Stimulated activated CD8-positive, alpha-beta memory T cell treated with anti-CD3 and anti-CD28 coated beads, Interleukin-4, amount 100 ng/mL, for 48 hours (primary cell): Measurements from ENCODE around the gene RASSF7.

ENCODE experiments used
- DNase-seq: peaks from one replicate; pipeline ENCODE4 v3.0.0-alpha.2; 2020

Gene RASSF7

GRCh38 chr11:553083-553987 is 7.4 kb upstream of the RASSF7 start:
- DNase-seq, result no peak

DNA sequence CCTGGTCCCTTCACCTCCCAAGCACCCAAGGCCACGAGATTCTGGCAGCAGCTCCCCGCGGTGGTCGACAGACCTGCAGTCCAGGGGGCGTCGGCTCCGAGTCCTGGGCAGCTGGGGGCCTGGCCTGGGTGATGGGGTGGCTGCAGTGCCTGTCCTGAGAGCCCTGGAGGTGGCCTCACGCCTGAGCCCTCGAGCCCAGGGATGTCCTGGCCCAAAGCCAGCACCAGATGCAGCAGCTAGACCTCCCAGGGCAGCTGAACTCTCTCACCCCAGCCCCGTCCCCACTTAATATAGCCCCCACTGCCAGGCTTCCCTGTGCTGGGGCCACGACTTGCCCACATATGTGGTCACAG is 6.8 kb upstream of the RASSF7 start:
- DNase-seq, result no peak

GRCh38 chr11:554428-555226 is 6.1 kb upstream of the RASSF7 start:
- peak; percentile 81 for DNase-seq

GRCh38 chr11:555227-555779 is 5.5 kb upstream of the RASSF7 start:
- DNase-seq, result no peak

DNA sequence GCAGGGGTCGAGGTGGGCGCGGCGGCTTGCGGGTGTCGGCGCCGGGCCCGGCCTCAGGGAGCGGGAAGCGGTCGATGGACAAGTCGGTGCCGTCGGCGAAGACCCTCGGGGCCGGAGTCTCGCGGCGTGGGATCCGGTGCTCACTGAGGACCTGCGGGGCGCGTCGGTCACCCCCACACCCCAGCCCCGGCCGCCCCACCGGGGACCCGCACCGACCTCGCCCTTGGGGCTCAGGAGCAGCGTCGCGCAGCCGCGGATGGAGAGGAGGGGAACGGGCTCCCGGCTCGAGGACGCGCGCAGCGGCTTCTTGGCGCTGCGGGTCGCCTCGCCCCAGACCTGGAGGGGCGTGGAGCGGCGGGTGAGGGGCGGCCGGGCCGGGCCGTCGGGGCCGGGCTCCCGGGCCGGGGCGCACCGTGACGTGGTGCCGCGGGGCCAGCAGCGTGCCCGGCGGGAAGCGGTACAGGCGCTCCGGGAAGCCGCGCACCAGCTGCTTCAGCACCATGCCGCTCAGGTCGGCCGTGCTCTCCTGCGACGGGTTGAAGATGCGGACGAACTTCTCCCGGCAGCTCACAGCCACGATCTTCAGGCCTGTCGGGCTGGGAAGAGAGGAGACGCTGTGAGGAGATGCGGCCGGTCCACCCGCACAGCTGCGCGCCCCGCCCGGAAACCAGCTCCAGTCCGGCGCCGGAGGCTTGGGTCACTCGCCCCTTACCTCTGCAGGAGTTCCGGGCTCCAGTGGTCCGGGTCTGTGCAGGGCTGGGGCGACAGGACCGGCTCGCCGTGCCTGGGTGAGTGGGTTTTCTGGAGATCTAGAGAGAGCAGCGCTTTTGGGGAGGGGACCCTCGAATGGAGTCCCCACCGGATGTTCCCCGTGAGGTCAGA is 4.7 kb upstream of the RASSF7 start:
- no peak for DNase-seq

GRCh38 chr11:556662-557256 is 4.0 kb upstream of the RASSF7 start:
- no peak for DNase-seq

- no peak for DNase-seq
Measured at GRCh38 chr11:557328-558132, 3.2 kb upstream of the RASSF7 start.

- no peak for DNase-seq
Measured at GRCh38 chr11:558503-558902, 2.3 kb upstream of the RASSF7 start.

DNA sequence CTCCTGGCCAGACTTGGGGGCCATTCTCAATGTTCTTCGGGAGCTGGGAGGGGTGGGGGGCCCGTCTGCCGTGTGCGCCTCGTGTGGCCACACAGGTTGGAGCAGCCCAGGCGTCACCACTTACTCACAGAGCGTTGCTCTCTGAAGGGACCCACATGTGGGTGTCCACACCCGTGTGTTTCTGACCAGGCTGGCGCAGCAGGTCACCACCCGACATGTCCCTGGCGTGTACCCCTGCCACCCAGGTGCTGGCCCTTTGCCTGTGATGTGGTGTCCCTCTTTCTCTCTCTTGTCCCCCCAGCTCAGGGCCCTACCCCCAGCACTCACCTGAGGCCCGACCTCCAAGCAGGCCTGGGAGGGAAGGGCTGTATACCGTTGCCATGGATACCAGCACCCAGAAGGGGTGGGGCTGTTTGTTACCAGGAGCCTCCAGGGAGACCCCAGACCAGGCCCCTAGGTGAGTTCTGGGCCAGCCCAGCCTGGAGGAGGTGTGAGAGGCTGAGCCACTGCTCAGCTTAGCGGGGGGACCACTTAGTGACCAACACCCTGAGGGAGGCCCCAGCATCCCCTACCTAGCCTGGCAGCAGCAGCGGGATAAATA is 1.6 kb upstream of the RASSF7 start:
- DNase-seq, result no peak

GRCh38 chr11:559712-560304 is 962 bp upstream of the RASSF7 start:
- DNase-seq, result no peak

- DNase-seq, result no peak
Measured at GRCh38 chr11:561148-562003, 606 bp downstream of the RASSF7 start.

- DNase-seq, result no peak
Measured at GRCh38 chr11:562046-562645, 1.4 kb downstream of the RASSF7 start.

GRCh38 chr11:563066-563811 is 2.5 kb downstream of the RASSF7 start:
- DNase-seq, result no peak

- DNase-seq, result no peak
Measured at GRCh38 chr11:563812-564578, 3.2 kb downstream of the RASSF7 start.

DNA sequence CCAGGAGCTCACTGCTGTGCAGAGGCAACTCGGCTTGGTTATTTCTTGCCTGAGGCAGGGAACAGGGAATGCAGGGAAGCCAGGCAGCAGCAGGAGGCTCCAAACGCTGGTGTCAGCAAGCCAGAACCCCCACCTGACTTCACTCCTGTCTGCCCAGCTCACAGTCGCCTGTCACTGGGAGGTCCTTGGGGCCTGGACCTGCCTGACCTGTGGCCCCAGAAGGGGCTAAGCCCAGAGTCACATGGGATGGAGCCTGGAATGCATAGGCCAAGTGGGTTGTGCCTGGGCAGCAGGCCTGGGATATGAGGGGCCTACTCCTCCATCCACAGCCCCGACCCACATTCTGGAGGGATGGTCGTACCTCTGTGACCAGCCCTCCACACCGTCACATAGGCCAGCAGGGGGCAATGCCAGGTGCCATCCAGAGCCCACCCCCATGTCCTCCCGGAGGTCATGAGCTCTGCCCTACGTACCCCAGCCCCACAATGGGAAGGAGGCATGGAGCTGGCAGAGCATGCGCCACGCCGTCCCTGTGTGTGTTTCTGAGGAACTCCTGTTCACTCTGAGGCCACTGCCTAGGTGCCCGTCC is 5.2 kb downstream of the RASSF7 start:
- no peak for DNase-seq

- DNase-seq, result no peak
Measured at GRCh38 chr11:567011-567628, 6.3 kb downstream of the RASSF7 start.
